WTC11 (cell line): ENCODE data around the gene LMO3.

Source experiments
- CREM ChIP-seq: sonication (generic); formaldehyde crosslinking; IDR thresholded peaks from 2 replicates; pipeline ENCODE4 v1.8.1; 2022; ENCODE audit warnings: mild to moderate bottlenecking, missing genetic modification reagents, moderate library complexity
- ELF4 ChIP-seq: sonication (generic); formaldehyde crosslinking; IDR thresholded peaks from 2 replicates; pipeline ENCODE4 v1.8.1; 2022; ENCODE audit warnings: low read depth, mild to moderate bottlenecking, moderate library complexity, missing genetic modification reagents
- JUN ChIP-seq: sonication (generic); formaldehyde crosslinking; IDR thresholded peaks from 2 replicates; pipeline ENCODE4 v1.8.0; 2023; ENCODE audit warnings: mild to moderate bottlenecking, missing genetic modification reagents
- SMAD3 ChIP-seq: sonication (generic); formaldehyde crosslinking; IDR thresholded peaks from 2 replicates; pipeline ENCODE4 v1.8.0; 2022; ENCODE audit warnings: missing genetic modification reagents, mild to moderate bottlenecking, borderline replicate concordance
- TCF7 ChIP-seq: sonication (generic); formaldehyde crosslinking; IDR thresholded peaks from 2 replicates; pipeline ENCODE4 v1.8.0; 2022; ENCODE audit warnings: mild to moderate bottlenecking, low read depth, missing genetic modification reagents, moderate library complexity
- TF ChIP-seq, protein P1 (sequence below): sonication (generic); formaldehyde crosslinking; IDR thresholded peaks from 2 replicates; pipeline ENCODE4 v1.8.1; 2023; ENCODE audit warnings: mild to moderate bottlenecking, missing genetic modification reagents, borderline replicate concordance
- TF ChIP-seq, protein P2 (sequence below): fragments of 200-600 bp; IDR thresholded peaks from 2 replicates; pipeline ENCODE4 v1.8.0; 2022; ENCODE audit warnings: antibody characterized with exemption
- TF ChIP-seq, protein P3 (sequence below): sonication (generic); formaldehyde crosslinking; IDR thresholded peaks from 2 replicates; pipeline ENCODE4 v1.8.0; 2022; ENCODE audit warnings: mild to moderate bottlenecking, missing genetic modification reagents
- TF ChIP-seq, protein P4 (sequence below): sonication (generic); formaldehyde crosslinking; IDR thresholded peaks from 2 replicates; pipeline ENCODE4 v1.8.1; 2023; ENCODE audit warnings: mild to moderate bottlenecking, missing genetic modification reagents, moderate library complexity
- TF ChIP-seq, protein P5 (sequence below): sonication (generic); formaldehyde crosslinking; IDR thresholded peaks from 2 replicates; pipeline ENCODE4 v1.8.1; 2023; ENCODE audit warnings: mild to moderate bottlenecking, missing genetic modification reagents
- TF ChIP-seq, protein P6 (sequence below): sonication (generic); formaldehyde crosslinking; IDR thresholded peaks from 2 replicates; pipeline ENCODE4 v1.8.1; 2023; ENCODE audit warnings: mild to moderate bottlenecking, missing genetic modification reagents, moderate library complexity
- TF ChIP-seq, protein P7 (sequence below): sonication (generic); formaldehyde crosslinking; IDR thresholded peaks from 2 replicates; pipeline ENCODE4 v1.8.0; 2022; ENCODE audit warnings: mild to moderate bottlenecking, missing genetic modification reagents
- TF ChIP-seq, protein P8 (sequence below): sonication (generic); formaldehyde crosslinking; IDR thresholded peaks from 2 replicates; pipeline ENCODE4 v1.8.1; 2022; ENCODE audit warnings: low read depth, missing genetic modification reagents, borderline replicate concordance

DNA sequence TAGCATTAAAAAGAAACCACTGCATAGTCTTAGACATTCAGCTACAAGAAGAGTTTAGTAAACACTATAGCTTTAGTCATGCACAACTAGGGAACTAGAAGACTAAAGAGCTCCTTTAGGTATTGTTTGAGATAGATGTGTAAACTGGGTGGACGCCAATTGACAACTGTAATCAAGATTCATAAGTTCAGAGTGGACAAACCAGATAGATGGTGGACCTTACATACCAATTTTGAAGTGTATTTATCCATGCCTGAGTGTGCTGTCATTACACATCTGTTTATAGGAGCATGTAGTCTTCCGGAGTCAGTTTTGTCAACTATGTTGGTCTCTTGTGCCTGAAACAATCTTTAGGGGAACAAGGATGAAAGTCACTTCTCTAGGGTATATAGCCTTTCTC lies 96.6 kb downstream of the LMO3 start:
- TF ChIP-seq, protein P1, sequence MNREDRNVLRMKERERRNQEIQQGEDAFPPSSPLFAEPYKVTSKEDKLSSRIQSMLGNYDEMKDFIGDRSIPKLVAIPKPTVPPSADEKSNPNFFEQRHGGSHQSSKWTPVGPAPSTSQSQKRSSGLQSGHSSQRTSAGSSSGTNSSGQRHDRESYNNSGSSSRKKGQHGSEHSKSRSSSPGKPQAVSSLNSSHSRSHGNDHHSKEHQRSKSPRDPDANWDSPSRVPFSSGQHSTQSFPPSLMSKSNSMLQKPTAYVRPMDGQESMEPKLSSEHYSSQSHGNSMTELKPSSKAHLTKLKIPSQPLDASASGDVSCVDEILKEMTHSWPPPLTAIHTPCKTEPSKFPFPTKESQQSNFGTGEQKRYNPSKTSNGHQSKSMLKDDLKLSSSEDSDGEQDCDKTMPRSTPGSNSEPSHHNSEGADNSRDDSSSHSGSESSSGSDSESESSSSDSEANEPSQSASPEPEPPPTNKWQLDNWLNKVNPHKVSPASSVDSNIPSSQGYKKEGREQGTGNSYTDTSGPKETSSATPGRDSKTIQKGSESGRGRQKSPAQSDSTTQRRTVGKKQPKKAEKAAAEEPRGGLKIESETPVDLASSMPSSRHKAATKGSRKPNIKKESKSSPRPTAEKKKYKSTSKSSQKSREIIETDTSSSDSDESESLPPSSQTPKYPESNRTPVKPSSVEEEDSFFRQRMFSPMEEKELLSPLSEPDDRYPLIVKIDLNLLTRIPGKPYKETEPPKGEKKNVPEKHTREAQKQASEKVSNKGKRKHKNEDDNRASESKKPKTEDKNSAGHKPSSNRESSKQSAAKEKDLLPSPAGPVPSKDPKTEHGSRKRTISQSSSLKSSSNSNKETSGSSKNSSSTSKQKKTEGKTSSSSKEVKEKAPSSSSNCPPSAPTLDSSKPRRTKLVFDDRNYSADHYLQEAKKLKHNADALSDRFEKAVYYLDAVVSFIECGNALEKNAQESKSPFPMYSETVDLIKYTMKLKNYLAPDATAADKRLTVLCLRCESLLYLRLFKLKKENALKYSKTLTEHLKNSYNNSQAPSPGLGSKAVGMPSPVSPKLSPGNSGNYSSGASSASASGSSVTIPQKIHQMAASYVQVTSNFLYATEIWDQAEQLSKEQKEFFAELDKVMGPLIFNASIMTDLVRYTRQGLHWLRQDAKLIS (CRISPR knock-in tag), result no peak
- TF ChIP-seq, protein P2, sequence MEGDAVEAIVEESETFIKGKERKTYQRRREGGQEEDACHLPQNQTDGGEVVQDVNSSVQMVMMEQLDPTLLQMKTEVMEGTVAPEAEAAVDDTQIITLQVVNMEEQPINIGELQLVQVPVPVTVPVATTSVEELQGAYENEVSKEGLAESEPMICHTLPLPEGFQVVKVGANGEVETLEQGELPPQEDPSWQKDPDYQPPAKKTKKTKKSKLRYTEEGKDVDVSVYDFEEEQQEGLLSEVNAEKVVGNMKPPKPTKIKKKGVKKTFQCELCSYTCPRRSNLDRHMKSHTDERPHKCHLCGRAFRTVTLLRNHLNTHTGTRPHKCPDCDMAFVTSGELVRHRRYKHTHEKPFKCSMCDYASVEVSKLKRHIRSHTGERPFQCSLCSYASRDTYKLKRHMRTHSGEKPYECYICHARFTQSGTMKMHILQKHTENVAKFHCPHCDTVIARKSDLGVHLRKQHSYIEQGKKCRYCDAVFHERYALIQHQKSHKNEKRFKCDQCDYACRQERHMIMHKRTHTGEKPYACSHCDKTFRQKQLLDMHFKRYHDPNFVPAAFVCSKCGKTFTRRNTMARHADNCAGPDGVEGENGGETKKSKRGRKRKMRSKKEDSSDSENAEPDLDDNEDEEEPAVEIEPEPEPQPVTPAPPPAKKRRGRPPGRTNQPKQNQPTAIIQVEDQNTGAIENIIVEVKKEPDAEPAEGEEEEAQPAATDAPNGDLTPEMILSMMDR, result no peak
- no peak for TF ChIP-seq CREM (CRISPR knock-in tag)
- TF ChIP-seq, protein P3, sequence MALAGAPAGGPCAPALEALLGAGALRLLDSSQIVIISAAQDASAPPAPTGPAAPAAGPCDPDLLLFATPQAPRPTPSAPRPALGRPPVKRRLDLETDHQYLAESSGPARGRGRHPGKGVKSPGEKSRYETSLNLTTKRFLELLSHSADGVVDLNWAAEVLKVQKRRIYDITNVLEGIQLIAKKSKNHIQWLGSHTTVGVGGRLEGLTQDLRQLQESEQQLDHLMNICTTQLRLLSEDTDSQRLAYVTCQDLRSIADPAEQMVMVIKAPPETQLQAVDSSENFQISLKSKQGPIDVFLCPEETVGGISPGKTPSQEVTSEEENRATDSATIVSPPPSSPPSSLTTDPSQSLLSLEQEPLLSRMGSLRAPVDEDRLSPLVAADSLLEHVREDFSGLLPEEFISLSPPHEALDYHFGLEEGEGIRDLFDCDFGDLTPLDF, result no peak
- TF ChIP-seq JUN (CRISPR knock-in tag), result no peak
- TF ChIP-seq, protein P4, sequence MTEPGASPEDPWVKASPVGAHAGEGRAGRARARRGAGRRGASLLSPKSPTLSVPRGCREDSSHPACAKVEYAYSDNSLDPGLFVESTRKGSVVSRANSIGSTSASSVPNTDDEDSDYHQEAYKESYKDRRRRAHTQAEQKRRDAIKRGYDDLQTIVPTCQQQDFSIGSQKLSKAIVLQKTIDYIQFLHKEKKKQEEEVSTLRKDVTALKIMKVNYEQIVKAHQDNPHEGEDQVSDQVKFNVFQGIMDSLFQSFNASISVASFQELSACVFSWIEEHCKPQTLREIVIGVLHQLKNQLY, result no peak
- no peak for TF ChIP-seq TCF7 (CRISPR knock-in tag)
- TF ChIP-seq, protein P5, sequence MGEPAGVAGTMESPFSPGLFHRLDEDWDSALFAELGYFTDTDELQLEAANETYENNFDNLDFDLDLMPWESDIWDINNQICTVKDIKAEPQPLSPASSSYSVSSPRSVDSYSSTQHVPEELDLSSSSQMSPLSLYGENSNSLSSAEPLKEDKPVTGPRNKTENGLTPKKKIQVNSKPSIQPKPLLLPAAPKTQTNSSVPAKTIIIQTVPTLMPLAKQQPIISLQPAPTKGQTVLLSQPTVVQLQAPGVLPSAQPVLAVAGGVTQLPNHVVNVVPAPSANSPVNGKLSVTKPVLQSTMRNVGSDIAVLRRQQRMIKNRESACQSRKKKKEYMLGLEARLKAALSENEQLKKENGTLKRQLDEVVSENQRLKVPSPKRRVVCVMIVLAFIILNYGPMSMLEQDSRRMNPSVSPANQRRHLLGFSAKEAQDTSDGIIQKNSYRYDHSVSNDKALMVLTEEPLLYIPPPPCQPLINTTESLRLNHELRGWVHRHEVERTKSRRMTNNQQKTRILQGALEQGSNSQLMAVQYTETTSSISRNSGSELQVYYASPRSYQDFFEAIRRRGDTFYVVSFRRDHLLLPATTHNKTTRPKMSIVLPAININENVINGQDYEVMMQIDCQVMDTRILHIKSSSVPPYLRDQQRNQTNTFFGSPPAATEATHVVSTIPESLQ (CRISPR knock-in tag), result no peak
- TF ChIP-seq, protein P6, sequence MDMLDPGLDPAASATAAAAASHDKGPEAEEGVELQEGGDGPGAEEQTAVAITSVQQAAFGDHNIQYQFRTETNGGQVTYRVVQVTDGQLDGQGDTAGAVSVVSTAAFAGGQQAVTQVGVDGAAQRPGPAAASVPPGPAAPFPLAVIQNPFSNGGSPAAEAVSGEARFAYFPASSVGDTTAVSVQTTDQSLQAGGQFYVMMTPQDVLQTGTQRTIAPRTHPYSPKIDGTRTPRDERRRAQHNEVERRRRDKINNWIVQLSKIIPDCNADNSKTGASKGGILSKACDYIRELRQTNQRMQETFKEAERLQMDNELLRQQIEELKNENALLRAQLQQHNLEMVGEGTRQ (CRISPR knock-in tag), result no peak
- no peak for TF ChIP-seq SMAD3 (CRISPR knock-in tag)
- no peak for TF ChIP-seq ELF4 (CRISPR knock-in tag)
- TF ChIP-seq, protein P7, sequence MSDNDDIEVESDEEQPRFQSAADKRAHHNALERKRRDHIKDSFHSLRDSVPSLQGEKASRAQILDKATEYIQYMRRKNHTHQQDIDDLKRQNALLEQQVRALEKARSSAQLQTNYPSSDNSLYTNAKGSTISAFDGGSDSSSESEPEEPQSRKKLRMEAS (CRISPR knock-in tag), result no peak
- TF ChIP-seq, protein P8, sequence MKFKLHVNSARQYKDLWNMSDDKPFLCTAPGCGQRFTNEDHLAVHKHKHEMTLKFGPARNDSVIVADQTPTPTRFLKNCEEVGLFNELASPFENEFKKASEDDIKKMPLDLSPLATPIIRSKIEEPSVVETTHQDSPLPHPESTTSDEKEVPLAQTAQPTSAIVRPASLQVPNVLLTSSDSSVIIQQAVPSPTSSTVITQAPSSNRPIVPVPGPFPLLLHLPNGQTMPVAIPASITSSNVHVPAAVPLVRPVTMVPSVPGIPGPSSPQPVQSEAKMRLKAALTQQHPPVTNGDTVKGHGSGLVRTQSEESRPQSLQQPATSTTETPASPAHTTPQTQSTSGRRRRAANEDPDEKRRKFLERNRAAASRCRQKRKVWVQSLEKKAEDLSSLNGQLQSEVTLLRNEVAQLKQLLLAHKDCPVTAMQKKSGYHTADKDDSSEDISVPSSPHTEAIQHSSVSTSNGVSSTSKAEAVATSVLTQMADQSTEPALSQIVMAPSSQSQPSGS (CRISPR knock-in tag), result no peak
